ENCODE data around the gene THEMIS.
"Not testable (repeated sequence)": the region's sequence is repeated elsewhere in the genome, so short reads cannot be mapped to it uniquely, and the experiment has no call there.

The THEMIS gene

GRCh38 chr6:127917766-127918165 is 16.9 kb upstream of the THEMIS start:
- no peak for DNase-seq (ENCODE audit: low read depth in 2 of 2)

GRCh38 chr6:127914240-127914639 is 13.4 kb upstream of the THEMIS start:
- no peak for DNase-seq (ENCODE audit: low read depth in 2 of 2)

- no peak for DNase-seq (ENCODE audit: low read depth in 2 of 2)
Measured at GRCh38 chr6:127912914-127913313, 12.1 kb upstream of the THEMIS start.

GRCh38 chr6:127907960-127908640 is 7.2 kb upstream of the THEMIS start:
- DNase-seq (ENCODE audit: low read depth in 2 of 2), result no peak

- DNase-seq (ENCODE audit: low read depth in 2 of 2), result no peak
Measured at GRCh38 chr6:127904160-127904559, 3.3 kb upstream of the THEMIS start.

- DNase-seq (ENCODE audit: low read depth in 2 of 2), result no peak
Measured at GRCh38 chr6:127902933-127903332, 2.1 kb upstream of the THEMIS start.

GRCh38 chr6:127897484-127897883 is 3.4 kb downstream of the THEMIS start:
- no peak for DNase-seq (ENCODE audit: low read depth in 2 of 2)

- DNase-seq (ENCODE audit: low read depth in 2 of 2), result no peak
Measured at GRCh38 chr6:127894051-127894450, 6.8 kb downstream of the THEMIS start.

GRCh38 chr6:127893541-127893940 is 7.3 kb downstream of the THEMIS start:
- no peak for DNase-seq (ENCODE audit: low read depth in 2 of 2)

GRCh38 chr6:127891731-127892326 is 9.0 kb downstream of the THEMIS start:
- no peak for DNase-seq (ENCODE audit: low read depth in 2 of 2)

- DNase-seq (ENCODE audit: low read depth in 2 of 2), result no peak
Measured at GRCh38 chr6:127886603-127887002, 14.3 kb downstream of the THEMIS start.

GRCh38 chr6:127884134-127884533 is 16.7 kb downstream of the THEMIS start:
- no peak for DNase-seq (ENCODE audit: low read depth in 2 of 2)

- not testable (repeated sequence) for DNase-seq (ENCODE audit: low read depth in 2 of 2)
Measured at GRCh38 chr6:127881949-127882348, 18.9 kb downstream of the THEMIS start.

- DNase-seq (ENCODE audit: low read depth in 2 of 2), result no peak
Measured at GRCh38 chr6:127880429-127880828, 20.4 kb downstream of the THEMIS start.

- DNase-seq (ENCODE audit: low read depth in 2 of 2), result no peak
Measured at GRCh38 chr6:127879685-127880084, 21.2 kb downstream of the THEMIS start.

- DNase-seq (ENCODE audit: low read depth in 2 of 2), result no peak
Measured at GRCh38 chr6:127878115-127878514, 22.7 kb downstream of the THEMIS start.

GRCh38 chr6:127877231-127877630 is 23.6 kb downstream of the THEMIS start:
- DNase-seq (ENCODE audit: low read depth in 2 of 2), result no peak

GRCh38 chr6:127869772-127870404 is 31.0 kb downstream of the THEMIS start:
- DNase-seq (ENCODE audit: low read depth in 2 of 2), result no peak

- DNase-seq (ENCODE audit: low read depth in 2 of 2), result no peak
Measured at GRCh38 chr6:127869183-127869582, 31.7 kb downstream of the THEMIS start.

GRCh38 chr6:127868338-127868737 is 32.5 kb downstream of the THEMIS start:
- no peak for DNase-seq (ENCODE audit: low read depth in 2 of 2)

- DNase-seq (ENCODE audit: low read depth in 2 of 2), result no peak
Measured at GRCh38 chr6:127866766-127867165, 34.1 kb downstream of the THEMIS start.

- DNase-seq (ENCODE audit: low read depth in 2 of 2), result no peak
Measured at GRCh38 chr6:127865108-127865507, 35.8 kb downstream of the THEMIS start.

- no peak for DNase-seq (ENCODE audit: low read depth in 2 of 2)
Measured at GRCh38 chr6:127864701-127865100, 36.2 kb downstream of the THEMIS start.
